Esophagus squamous epithelium (tissue), 4 donors: ENCODE data around the gene INSR.

Source experiments
- CTCF ChIP-seq, 6 experiments: fragments of 450-650 bp in 4 of 6; fragments of 200-600 bp in 2 of 6; sonication (generic) in 2 of 6; IDR thresholded peaks; one replicate each; pipeline ENCODE4 v1.5.1; 2016 to 2019; ENCODE audit warnings: antibody characterized with exemption in 6 of 6, mild to moderate bottlenecking in 4 of 6, moderate library complexity in 4 of 6
- POLR2A ChIP-seq, 4 donors: fragments of 450-650 bp; IDR thresholded peaks; one replicate each; pipeline ENCODE4 v1.6.1; 2017; ENCODE audit warnings: antibody characterized with exemption in 4 of 4, mild to moderate bottlenecking in 4 of 4, moderate library complexity in 3 of 4

DNA sequence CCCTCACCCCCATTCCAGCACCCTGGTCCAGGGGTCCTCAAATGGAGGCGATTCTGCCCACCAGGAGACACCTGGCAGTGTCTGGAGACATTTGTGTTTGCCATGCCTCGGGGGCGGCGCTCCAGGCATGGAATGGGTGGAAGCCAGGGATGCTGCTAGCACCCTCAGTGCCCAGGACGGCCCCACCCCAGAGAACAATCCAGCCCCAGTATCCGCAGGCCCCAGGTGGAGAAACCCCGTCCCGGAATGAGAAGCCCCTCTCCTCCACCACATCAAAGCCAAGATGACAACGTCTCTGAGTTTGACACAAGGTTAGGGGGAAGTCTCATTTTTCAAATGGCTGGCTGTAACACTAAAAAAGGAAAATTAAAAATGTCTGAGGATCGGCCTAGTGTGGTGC is 68.5 kb downstream of the INSR start:
- TF ChIP-seq CTCF (IDR thresholded peaks at IDR 0.05) (no peak), POLR2A (IDR thresholded peaks at IDR 0.05) (no peak)
